SK-N-SH (cell line): Measurements from ENCODE around the gene PCNX4.

Source experiments
- CTCF ChIP-seq: fragments of 200-600 bp; sonication (generic); IDR thresholded peaks from 2 replicates; pipeline ENCODE4 v1.6.1; 2017; ENCODE audit warnings: antibody characterized with exemption, mild to moderate bottlenecking, moderate library complexity
- EP300 ChIP-seq, 2 experiments: IDR thresholded peaks; 2 replicates each; pipeline versions ENCODE4 v1.4.0 to v1.6.1; 2012; ENCODE audit warnings: borderline replicate concordance in 1 of 2, low read depth in 1 of 2, low read length in 1 of 2
- MAX ChIP-seq: IDR thresholded peaks from 2 replicates; pipeline ENCODE4 v1.4.0; 2012; ENCODE audit warnings: low read depth
- TAF1 ChIP-seq: IDR thresholded peaks from 2 replicates; pipeline ENCODE4 v1.6.1; 2012; ENCODE audit warnings: low read depth, mild to moderate bottlenecking, low read length, moderate library complexity, borderline replicate concordance
- ZBTB33 ChIP-seq: IDR thresholded peaks from 2 replicates; pipeline ENCODE4 v1.4.0; 2012; ENCODE audit warnings: low read depth, borderline replicate concordance

- TF ChIP-seq CTCF, result no peak
- TF ChIP-seq EP300 (IDR thresholded peaks at IDR 0.05; ENCODE audit: borderline replicate concordance in 1 of 2, low read depth in 1 of 2, low read length in 1 of 2), result no peak
- no peak for TF ChIP-seq ZBTB33
- no peak for TF ChIP-seq MAX
- no peak for TF ChIP-seq TAF1
Measured at GRCh38 chr14:60215520-60216420, 124.0 kb downstream of the PCNX4 start.
